HepG2 (cell line): ENCODE measurements around the gene SETD3. TPM values are rescaled to one million over a fixed set of nuclear protein-coding genes. Genes with fewer than 3 reads are reported as not detected.
A peak's percentile ranks its signal among the peaks of the same experiment; 100 is the strongest.

Experiments used
- ATAC-seq: fragments of 200-7000 bp; cut with Tn5 transposase; 3 replicates; pipeline ENCODE4 v1.9.1; 2020; ENCODE audit warnings: mild to moderate bottlenecking, moderate library complexity
- BruUV-seq: library from RNA; stranded (reverse); fragments of 400-500 nt; replicated peaks from 2 replicates; lab custom pipeline; 2021; lab: Mats Ljungman, UMichigan
- CTCF ChIA-PET: fragments of 300-600 bp; formaldehyde crosslinking; extraction: SDS; loops from one replicate; lab custom pipeline; 2021; ENCODE audit warnings: low total read pairs, inconsistent platforms, low intra/inter-chr PET ratio; lab: Yijun Ruan, JAX
- POLR2A ChIA-PET: fragments of 350-600 bp; sonication (Branson Sonifier 250); formaldehyde crosslinking; loops from one replicate; lab custom pipeline; 2020; ENCODE audit warnings: antibody characterized with exemption, inconsistent platforms; lab: Yijun Ruan, JAX
- DNase-seq: peaks from one replicate; pipeline ENCODE4 v3.0.0-alpha.2; 2015; ENCODE audit warnings: low spot score
- FAIRE-seq: peaks from 3 replicates; lab custom pipeline; 2011; peaks lifted over from hg19 to GRCh38; lab: Jason Lieb, UNC
- H2AFZ ChIP-seq: one replicate; pipeline ENCODE4 v1.6.1; 2011; ENCODE audit warnings: low read length, inconsistent platforms
- H3K27ac ChIP-seq: fragments of 300-600 bp; 3 replicates; pipeline ENCODE4 v1.8.0; 2011; ENCODE audit warnings: mixed run types, mild to moderate bottlenecking, mixed read lengths, low read length, inconsistent platforms; ENCODE audit not compliant: insufficient read depth; ENCODE audit errors: extremely low read length
- H3K27me3 ChIP-seq, 2 experiments: fragments of 200-600 bp in 1 of 2; 2 replicates in 1 of 2; 3 replicates in 1 of 2; pipeline versions ENCODE4 v1.6.0 to v1.8.0; 2011; ENCODE audit warnings: low read length in 2 of 2, mild to moderate bottlenecking in 2 of 2, moderate library complexity in 2 of 2, inconsistent platforms in 1 of 2; ENCODE audit not compliant: insufficient read depth in 2 of 2, control insufficient read depth in 1 of 2
- H3K36me3 ChIP-seq, 2 experiments: fragments of 200-600 bp in 1 of 2; replicated peaks in 1 of 2; 2 replicates in 1 of 2; 3 replicates in 1 of 2; pipeline versions ENCODE4 v1.5.1 to v1.8.0; 2011; ENCODE audit warnings: low read length in 2 of 2, inconsistent platforms in 1 of 2; ENCODE audit not compliant: insufficient read depth in 2 of 2, control insufficient read depth in 1 of 2
- H3K4me1 ChIP-seq: 2 replicates; pipeline ENCODE4 v1.5.1; 2012; ENCODE audit warnings: low read length, inconsistent platforms; ENCODE audit not compliant: insufficient read depth
- H3K4me2 ChIP-seq: 2 replicates; pipeline ENCODE4 v1.6.0; 2011; ENCODE audit warnings: low read depth, low read length, inconsistent platforms
- H3K4me3 ChIP-seq, 3 experiments: fragments of 200-600 bp in 1 of 3; sonication (generic), shearing (Covaris generic) in 1 of 3; replicated peaks in 1 of 3; 2 replicates each; pipeline ENCODE4 v1.5.1; 2011 to 2016; ENCODE audit warnings: low read length in 3 of 3, inconsistent platforms in 2 of 3, low read depth in 2 of 3, mild to moderate bottlenecking in 2 of 3, control low read depth in 1 of 3, mixed read lengths in 1 of 3; ENCODE audit not compliant: insufficient read depth in 1 of 3
- H3K79me2 ChIP-seq: one replicate; pipeline ENCODE4 v1.6.1; 2011; ENCODE audit warnings: low read length, inconsistent platforms; ENCODE audit not compliant: insufficient read depth
- H3K9ac ChIP-seq: 2 replicates; pipeline ENCODE4 v1.6.0; 2011; ENCODE audit warnings: mild to moderate bottlenecking, low read depth, low read length, inconsistent platforms; ENCODE audit not compliant: insufficient read depth
- H3K9me3 ChIP-seq: 2 replicates; pipeline ENCODE4 v1.5.1; 2012; ENCODE audit warnings: mild to moderate bottlenecking, low read length
- H4K20me1 ChIP-seq: 2 replicates; pipeline ENCODE4 v1.6.0; 2011; ENCODE audit warnings: inconsistent platforms, mild to moderate bottlenecking, low read length, moderate library complexity; ENCODE audit not compliant: insufficient read depth
- EHMT2 ChIP-seq: fragments of 200-600 bp; sonication (generic); IDR thresholded peaks from 2 replicates; pipeline ENCODE4 v1.7.0; 2017; ENCODE audit warnings: antibody characterized with exemption, low read depth, low read length, borderline replicate concordance
- ELF3 ChIP-seq: IDR thresholded peaks from 2 replicates; pipeline ENCODE4 v1.6.1; 2016; ENCODE audit warnings: missing genetic modification reagents, missing compliant biosample characterization
- ETV6 ChIP-seq: sonication (generic); formaldehyde crosslinking; conservative IDR thresholded peaks from 2 replicates; pipeline ENCODE4 v1.4.0; 2020; ENCODE audit warnings: missing genetic modification reagents
- IKZF5 ChIP-seq: IDR thresholded peaks from 2 replicates; pipeline ENCODE4 v1.6.1; 2018; ENCODE audit warnings: missing genetic modification reagents, mild to moderate bottlenecking, missing compliant biosample characterization
- MAFF ChIP-seq: IDR thresholded peaks from 2 replicates; pipeline ENCODE4 v1.6.1; 2011; ENCODE audit warnings: low read depth, low read length, improper control_type of control experiment
- MAFK ChIP-seq, 2 experiments: IDR thresholded peaks in 1 of 2; conservative IDR thresholded peaks in 1 of 2; 2 replicates each; pipeline ENCODE4 v1.6.1; 2011; ENCODE audit warnings: improper control_type of control experiment in 2 of 2, low read length in 2 of 2
- MED13 ChIP-seq: sonication (generic); formaldehyde crosslinking; IDR thresholded peaks from 2 replicates; pipeline ENCODE4 v1.5.0; 2020; ENCODE audit warnings: missing genetic modification reagents
- MIER3 ChIP-seq: IDR thresholded peaks from 2 replicates; pipeline ENCODE4 v1.6.1; 2016; ENCODE audit warnings: missing compliant biosample characterization, borderline replicate concordance
- SKI ChIP-seq: fragments of 450-650 bp; IDR thresholded peaks from one replicate; pipeline ENCODE4 v1.6.1; 2018; ENCODE audit warnings: mild to moderate bottlenecking; ENCODE audit not compliant: partially characterized antibody
- SP1 ChIP-seq, 2 experiments: fragments of 450-650 bp in 1 of 2; sonication (generic) in 1 of 2; formaldehyde crosslinking in 1 of 2; IDR thresholded peaks; 2 replicates each; pipeline versions ENCODE4 v1.4.0 to v1.6.1; 2016 to 2020; ENCODE audit warnings: missing genetic modification reagents in 1 of 2
- TAF1 ChIP-seq: sonication (generic); formaldehyde crosslinking; IDR thresholded peaks from 2 replicates; pipeline ENCODE4 v1.4.0; 2020; ENCODE audit warnings: missing genetic modification reagents
- TCF7L2 ChIP-seq: IDR thresholded peaks from 2 replicates; pipeline ENCODE4 v1.6.1; 2011; ENCODE audit warnings: mild to moderate bottlenecking, low read depth, low read length, moderate library complexity
- TP53 ChIP-seq: sonication (generic); formaldehyde crosslinking; conservative IDR thresholded peaks from 2 replicates; pipeline ENCODE4 v1.4.0; 2020; ENCODE audit warnings: missing genetic modification reagents
- ZBTB20 ChIP-seq: sonication (generic); formaldehyde crosslinking; IDR thresholded peaks from 2 replicates; pipeline ENCODE4 v1.8.1; 2023; ENCODE audit warnings: missing genetic modification reagents, low read depth, mild to moderate bottlenecking, borderline replicate concordance
- ZNF335 ChIP-seq: sonication (generic); formaldehyde crosslinking; IDR thresholded peaks from 2 replicates; pipeline ENCODE4 v1.4.0; 2020; ENCODE audit warnings: missing genetic modification reagents
- ZNF605 ChIP-seq: sonication (generic); formaldehyde crosslinking; IDR thresholded peaks from 2 replicates; pipeline ENCODE4 v1.8.0; 2022; ENCODE audit warnings: mild to moderate bottlenecking, missing genetic modification reagents
- WGBS: methylation state at CpG from one replicate; pipeline ENCODE4 v1.1.6; 2017; ENCODE audit warnings: low lambda C conversion rate; 5-methylcytosine and 5-hydroxymethylcytosine counted together
- in situ Hi-C: cut with HindIII; loops from 2 replicates; pipeline ENCODE4 v1.10.0; 2017; ENCODE audit warnings: low pct_unique_long_range_greater_than_20kb; ENCODE audit not compliant: extremely low pct_ligation_motif_present
- intact Hi-C: fragments of 100-400 bp; cut with micrococcal nuclease; formaldehyde crosslinking; loops from one replicate; pipeline ENCODE4 v1.10.0; 2022; ENCODE audit not compliant: unreplicated experiment
- polyA plus RNA-seq, 8 experiments: library from polyadenylated mRNA; depleted of rRNA in 3 of 8; stranded (reverse) in 7 of 8; unstranded in 1 of 8; fragments of >200 nt; fragmentation: Illumina TruSeq in 4 of 8; extraction: Trizol in 4 of 8; gene quantifications; 2 replicates each; pipeline versions ENCODE4 v1.2.1 to v1.2.3, GENCODE V29; 2011 to 2016; ENCODE audit warnings: low read depth in 4 of 8, missing spikeins in 1 of 8, mixed read lengths in 1 of 8; ENCODE audit not compliant: insufficient read depth in 1 of 8
- total RNA-seq, 5 experiments: library from RNA; depleted of rRNA; stranded (reverse); fragments of >200 nt; fragmentation: Illumina TruSeq; extraction: Trizol; gene quantifications; 2 replicates each; pipeline ENCODE4 v1.2.3, GENCODE V29; 2016; ENCODE audit warnings: low read depth in 1 of 5
- TF ChIP-seq, protein P1 (sequence below): IDR thresholded peaks from 2 replicates; pipeline ENCODE4 v1.6.1; 2012; ENCODE audit warnings: inconsistent platforms

SETD3 gene
- total and polyA plus RNA-seq, 2 of the 13 experiments (the other 11 are each of a cell fraction or from before 2014, with no cell fraction given) = 30.3 to 67.1 TPM

- ATAC-seq = no peak
- in situ Hi-C loops = no loop called here
Measured at GRCh38 chr14:99413172-99413571, 67.5 kb downstream of the SETD3 start.

GRCh38 chr14:99412117-99413061, 68.3 kb downstream of the SETD3 start:
- no peak overlapping the region for H3K4me2 ChIP-seq
- TF ChIP-seq ETV6 (CRISPR knock-in tag) (no peak), SP1 (IDR thresholded peaks at IDR 0.05) (no peak), SP1 (CRISPR knock-in tag; IDR thresholded peaks at IDR 0.05) (no peak), TP53 (CRISPR knock-in tag) (no peak), ZNF605 (CRISPR knock-in tag) (no peak), SKI (no peak), IKZF5 (CRISPR knock-in tag) (no peak), ZNF335 (CRISPR knock-in tag) (no peak), MED13 (CRISPR knock-in tag) (no peak), ZBTB20 (CRISPR knock-in tag) (no peak), TCF7L2 (no peak), EHMT2 (no peak), TAF1 (CRISPR knock-in tag) (no peak), MIER3 (CRISPR knock-in tag) (no peak)
- TF ChIP-seq, protein P1, sequence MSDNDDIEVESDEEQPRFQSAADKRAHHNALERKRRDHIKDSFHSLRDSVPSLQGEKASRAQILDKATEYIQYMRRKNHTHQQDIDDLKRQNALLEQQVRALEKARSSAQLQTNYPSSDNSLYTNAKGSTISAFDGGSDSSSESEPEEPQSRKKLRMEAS = no peak
- TF ChIP-seq, all 625 proteins: peak for 0
- H3K9me3 ChIP-seq = no peaks in the 10 kb centered on the region
- FAIRE-seq (no peak), DNase-seq (no peak), ATAC-seq (no peak)
- no peaks in the 10 kb centered on the region for H4K20me1 ChIP-seq
- POLR2A ChIA-PET = no interaction called here
- H3K4me3 ChIP-seq = no peak overlapping the region
- peaks cover 4% of the 10 kb centered on the region; the same call in 1 of the 2 replicates for H3K4me1 ChIP-seq
- intact Hi-C loops = no loop called here
- no peak overlapping the region for H3K27ac ChIP-seq
- no peak overlapping the region for H2AFZ ChIP-seq
- 97% methylated on average over 17 of the region's 17 CpGs for WGBS
- H3K9ac ChIP-seq = no peak overlapping the region
- H3K79me2 ChIP-seq = no peaks in the 10 kb centered on the region
- CTCF ChIA-PET = no interaction called here
- no TSS peak for BruUV-seq
- peaks cover 10 to 28% of the 10 kb centered on the region in 2 experiments; a peak in 4 of 5 replicates for H3K36me3 ChIP-seq
- no peaks in the 10 kb centered on the region for H3K27me3 ChIP-seq
- in situ Hi-C loops = no loop called here

More at GRCh38 chr14:99413172-99413571, 67.5 kb downstream of the SETD3 start:
- Histone ChIP-seq H3K27me3 (no peaks in the 10 kb centered on the region), H3K4me2 (no peak overlapping the region), H3K27ac (no peak overlapping the region), H3K79me2 (no peaks in the 10 kb centered on the region)
- WGBS = 96% methylated on average over 6 of the region's 6 CpGs
- no peak for TF ChIP-seq ELF3
- TF ChIP-seq MAFK (conservative IDR thresholded peaks at IDR 0.05 in 1 of 2, IDR thresholded peaks at IDR 0.05 in 1 of 2; ENCODE audit: low read length in 2 of 2) = peak; percentile 22 to 61; a peak in 2 of 4 replicates
- TF ChIP-seq MAFF = 0 out of 2 replicates have a peak, but pooled peaks have one; percentile 15
- TF ChIP-seq, all 625 proteins: peak for 2
- Histone ChIP-seq H3K4me1 (peaks cover 4% of the 10 kb centered on the region; the same call in 1 of the 2 replicates), H4K20me1 (no peaks in the 10 kb centered on the region), H3K4me3 (no peak overlapping the region), H3K9me3 (no peaks in the 10 kb centered on the region), H3K36me3 (peaks cover 10 to 28% of the 10 kb centered on the region in 2 experiments; a peak in 4 of 5 replicates), H2AFZ (no peak overlapping the region), H3K9ac (no peak overlapping the region)
- DNase-seq = no peak
- FAIRE-seq = no peak
- ChIA-PET POLR2A (no interaction called here), CTCF (no interaction called here)
- BruUV-seq = no TSS peak
- intact Hi-C loops = no loop called here
